HG02759 (cell line): ENCODE measurements around the gene AHNAK.
"Not testable (repeated sequence)": the region's sequence is repeated elsewhere in the genome, so short reads cannot be mapped to it uniquely, and the experiment has no call there.

Experiments used
- ATAC-seq: cut with Tn5 transposase; IDR thresholded peaks from one replicate; pipeline ENCODE4 v1.9.1; 2021; ENCODE audit warnings: mild to moderate bottlenecking, moderate library complexity; ENCODE audit not compliant: unreplicated experiment

AHNAK gene

GRCh38 chr11:62466444-62466843 is 80.2 kb downstream of the AHNAK start:
- ATAC-seq = no peak

GRCh38 chr11:62464655-62465054 is 82.0 kb downstream of the AHNAK start:
- ATAC-seq = no peak

- ATAC-seq = no peak
These were observed 83.5 kb downstream of the AHNAK start for GRCh38 chr11:62463121-62463542.

GRCh38 chr11:62462508-62462892 is 84.1 kb downstream of the AHNAK start:
- no peak for ATAC-seq

GRCh38 chr11:62461740-62462507 is 84.7 kb downstream of the AHNAK start:
- ATAC-seq = no peak

- ATAC-seq = no peak
These were observed 87.5 kb downstream of the AHNAK start for GRCh38 chr11:62459080-62459479.

GRCh38 chr11:62458212-62459002 is 88.2 kb downstream of the AHNAK start:
- ATAC-seq = no peak

- no peak for ATAC-seq
These were observed 89.1 kb downstream of the AHNAK start for GRCh38 chr11:62457478-62457877.

- no peak for ATAC-seq
These were observed 90.0 kb downstream of the AHNAK start for GRCh38 chr11:62456630-62457029.

- no peak for ATAC-seq
These were observed 93.7 kb downstream of the AHNAK start for GRCh38 chr11:62452839-62453468.

GRCh38 chr11:62452261-62452660 is 94.3 kb downstream of the AHNAK start:
- ATAC-seq = no peak

GRCh38 chr11:62451241-62451621 is 95.4 kb downstream of the AHNAK start:
- ATAC-seq = no peak

GRCh38 chr11:62450543-62451240 is 95.9 kb downstream of the AHNAK start:
- ATAC-seq = no peak

GRCh38 chr11:62449912-62450311 is 96.7 kb downstream of the AHNAK start:
- ATAC-seq = not testable (repeated sequence)

- ATAC-seq = no peak
These were observed 97.2 kb downstream of the AHNAK start for GRCh38 chr11:62449451-62449851.

GRCh38 chr11:62446091-62446490 is 100.5 kb downstream of the AHNAK start:
- ATAC-seq = no peak

- no peak for ATAC-seq
These were observed 101.3 kb downstream of the AHNAK start for GRCh38 chr11:62445314-62445740.

GRCh38 chr11:62444835-62445234 is 101.8 kb downstream of the AHNAK start:
- ATAC-seq = no peak

GRCh38 chr11:62444236-62444833 is 102.3 kb downstream of the AHNAK start:
- no peak for ATAC-seq

- ATAC-seq = no peak
These were observed 103.0 kb downstream of the AHNAK start for GRCh38 chr11:62443390-62444235.
